DND-41 (cell line): ENCODE measurements around the gene COL23A1.

Experiments used
- ATAC-seq: fragments of 200-7000 bp; cut with Tn5 transposase; 3 replicates; pipeline ENCODE4 v1.9.1; 2021; ENCODE audit warnings: low read depth; ENCODE audit not compliant: insufficient read depth
- DNase-seq: peaks from one replicate; pipeline ENCODE4 v3.0.0-alpha.2; 2020
- H2AFZ ChIP-seq: 2 replicates; pipeline ENCODE4 v1.6.0; 2012; ENCODE audit warnings: low read depth, low read length
- H3K27ac ChIP-seq: 2 replicates; pipeline ENCODE4 v1.5.1; 2012; ENCODE audit warnings: low read length, inconsistent platforms
- H3K27me3 ChIP-seq: fragments of 200-600 bp; sonication (generic); 2 replicates; pipeline ENCODE4 v1.6.0; 2012; ENCODE audit warnings: low read length, mild to moderate bottlenecking, inconsistent platforms; ENCODE audit not compliant: insufficient read depth, poor library complexity
- H3K36me3 ChIP-seq: 2 replicates; pipeline ENCODE4 v1.5.1; 2012; ENCODE audit warnings: low read length, inconsistent platforms; ENCODE audit not compliant: insufficient read depth
- H3K4me1 ChIP-seq: 2 replicates; pipeline ENCODE4 v1.5.1; 2012; ENCODE audit warnings: mild to moderate bottlenecking, low read length; ENCODE audit not compliant: insufficient read depth
- H3K4me2 ChIP-seq: 2 replicates; pipeline ENCODE4 v1.6.0; 2012; ENCODE audit warnings: mild to moderate bottlenecking, moderate library complexity, low read length, inconsistent platforms; ENCODE audit not compliant: insufficient read depth
- H3K4me3 ChIP-seq, 2 experiments: fragments of 200-600 bp in 1 of 2; shearing (Covaris generic) in 1 of 2; 2 replicates each; pipeline ENCODE4 v1.5.1; 2012 to 2016; ENCODE audit warnings: inconsistent platforms in 2 of 2, low read length in 2 of 2, mild to moderate bottlenecking in 2 of 2, low read depth in 1 of 2, moderate library complexity in 1 of 2
- H3K79me2 ChIP-seq: 2 replicates; pipeline ENCODE4 v1.6.0; 2012; ENCODE audit warnings: low read length, inconsistent platforms; ENCODE audit not compliant: insufficient read depth
- H3K9ac ChIP-seq: 2 replicates; pipeline ENCODE4 v1.6.0; 2012; ENCODE audit warnings: low read depth, mild to moderate bottlenecking, inconsistent platforms, low read length, moderate library complexity
- H3K9me3 ChIP-seq: 2 replicates; pipeline ENCODE4 v1.5.1; 2012; ENCODE audit warnings: low read length, moderate library complexity, mild to moderate bottlenecking, inconsistent platforms; ENCODE audit not compliant: insufficient read depth, severe bottlenecking
- H4K20me1 ChIP-seq: 2 replicates; pipeline ENCODE4 v1.6.0; 2012; ENCODE audit warnings: low read length; ENCODE audit not compliant: insufficient read depth
- EZH2 ChIP-seq: IDR thresholded peaks from 3 replicates; pipeline ENCODE4 v1.6.1; 2012; ENCODE audit warnings: borderline replicate concordance, low read depth, mild to moderate bottlenecking, moderate library complexity, low read length, inconsistent platforms; ENCODE audit not compliant: severe bottlenecking
- TF ChIP-seq, protein P1 (sequence below): IDR thresholded peaks from 2 replicates; pipeline ENCODE4 v1.5.1; 2012; ENCODE audit warnings: borderline replicate concordance, low read length, moderate library complexity, mild to moderate bottlenecking; ENCODE audit not compliant: poor library complexity, severe bottlenecking; ENCODE audit errors: extremely low read depth

COL23A1 gene

DNA sequence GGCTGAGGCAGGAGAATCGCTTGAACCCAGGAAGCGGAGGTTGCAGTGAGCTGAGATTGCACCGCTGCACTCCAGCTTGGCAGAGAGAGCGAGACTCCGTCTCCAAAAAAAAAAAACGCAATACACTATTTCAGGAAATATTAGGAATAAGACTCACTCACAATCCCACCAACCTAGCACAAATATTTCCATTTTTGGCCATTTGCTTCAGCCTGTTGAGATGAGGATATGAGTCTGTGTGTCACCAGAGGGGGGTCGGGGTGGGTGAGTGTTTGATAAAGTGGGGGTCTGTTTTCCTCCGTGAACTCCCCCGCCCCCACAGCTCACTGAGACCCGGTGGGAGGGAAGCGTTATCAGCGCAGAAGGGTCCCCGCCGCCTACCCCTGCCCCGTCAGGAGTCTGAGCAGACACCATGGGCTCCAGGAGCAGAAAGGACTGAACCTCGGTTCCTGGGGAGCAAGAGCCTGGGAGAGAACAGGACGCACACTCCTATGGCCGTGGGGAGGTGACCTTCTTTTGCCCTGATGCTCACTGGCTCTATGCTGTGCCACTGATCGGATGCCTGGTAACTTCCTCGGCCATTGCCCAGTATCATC lies 203.8 kb downstream of the COL23A1 start:
- Histone ChIP-seq H3K4me2 (no peak overlapping the region), H3K9me3 (no peaks in the 10 kb centered on the region), H3K27ac (peak overlapping the region; percentile 80; the same call in 1 of the 2 replicates), H2AFZ (no peak overlapping the region), H3K79me2 (no peaks in the 10 kb centered on the region), H3K36me3 (no peaks in the 10 kb centered on the region), H4K20me1 (no peaks in the 10 kb centered on the region), H3K27me3 (no peaks in the 10 kb centered on the region), H3K4me3 (no peak overlapping the region), H3K4me1 (peaks cover 31% of the 10 kb centered on the region), H3K9ac (no peak overlapping the region)
- DNase-seq (no peak), ATAC-seq (no peak)
- TF ChIP-seq EZH2 = no peak
- TF ChIP-seq, protein P1, sequence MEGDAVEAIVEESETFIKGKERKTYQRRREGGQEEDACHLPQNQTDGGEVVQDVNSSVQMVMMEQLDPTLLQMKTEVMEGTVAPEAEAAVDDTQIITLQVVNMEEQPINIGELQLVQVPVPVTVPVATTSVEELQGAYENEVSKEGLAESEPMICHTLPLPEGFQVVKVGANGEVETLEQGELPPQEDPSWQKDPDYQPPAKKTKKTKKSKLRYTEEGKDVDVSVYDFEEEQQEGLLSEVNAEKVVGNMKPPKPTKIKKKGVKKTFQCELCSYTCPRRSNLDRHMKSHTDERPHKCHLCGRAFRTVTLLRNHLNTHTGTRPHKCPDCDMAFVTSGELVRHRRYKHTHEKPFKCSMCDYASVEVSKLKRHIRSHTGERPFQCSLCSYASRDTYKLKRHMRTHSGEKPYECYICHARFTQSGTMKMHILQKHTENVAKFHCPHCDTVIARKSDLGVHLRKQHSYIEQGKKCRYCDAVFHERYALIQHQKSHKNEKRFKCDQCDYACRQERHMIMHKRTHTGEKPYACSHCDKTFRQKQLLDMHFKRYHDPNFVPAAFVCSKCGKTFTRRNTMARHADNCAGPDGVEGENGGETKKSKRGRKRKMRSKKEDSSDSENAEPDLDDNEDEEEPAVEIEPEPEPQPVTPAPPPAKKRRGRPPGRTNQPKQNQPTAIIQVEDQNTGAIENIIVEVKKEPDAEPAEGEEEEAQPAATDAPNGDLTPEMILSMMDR = no peak

DNA sequence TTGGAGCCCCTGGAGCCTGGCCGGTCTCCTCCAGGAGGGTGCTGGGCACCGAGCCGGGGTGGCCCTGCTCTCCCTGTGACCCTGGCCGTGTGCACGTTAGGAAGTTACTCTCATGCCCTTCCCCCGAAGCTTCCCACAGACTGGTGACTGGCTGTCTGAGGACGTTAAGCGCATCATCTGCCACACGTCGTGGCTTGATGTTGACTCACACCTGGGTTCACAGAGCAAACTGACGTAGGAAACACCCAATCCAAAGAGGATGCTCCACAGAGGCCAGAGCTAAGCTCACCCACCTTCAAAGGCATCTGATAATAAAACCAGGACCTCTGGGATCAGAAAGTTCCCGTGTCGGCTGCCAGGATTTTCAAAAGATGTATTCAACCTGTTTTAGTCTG lies 204.7 kb downstream of the COL23A1 start:
- H3K4me1 ChIP-seq = peaks cover 31% of the 10 kb centered on the region
- peak; percentile 82 for ATAC-seq
- no peak overlapping the region for H3K4me3 ChIP-seq
- peak overlapping the region; percentile 80 for H3K27ac ChIP-seq
- TF ChIP-seq, protein P1 = no peak
- no peak for TF ChIP-seq EZH2
- peak; percentile 70 for DNase-seq
- no peaks in the 10 kb centered on the region for H3K27me3 ChIP-seq
- H3K36me3 ChIP-seq = no peaks in the 10 kb centered on the region
- no peaks in the 10 kb centered on the region for H3K79me2 ChIP-seq
- H3K9me3 ChIP-seq = no peaks in the 10 kb centered on the region
- 0 out of 2 replicates have a peak overlapping the region, but pooled peaks have one; percentile 14 for H2AFZ ChIP-seq
- H4K20me1 ChIP-seq = no peaks in the 10 kb centered on the region
- H3K4me2 ChIP-seq = no peak overlapping the region
- no peak overlapping the region for H3K9ac ChIP-seq

DNA sequence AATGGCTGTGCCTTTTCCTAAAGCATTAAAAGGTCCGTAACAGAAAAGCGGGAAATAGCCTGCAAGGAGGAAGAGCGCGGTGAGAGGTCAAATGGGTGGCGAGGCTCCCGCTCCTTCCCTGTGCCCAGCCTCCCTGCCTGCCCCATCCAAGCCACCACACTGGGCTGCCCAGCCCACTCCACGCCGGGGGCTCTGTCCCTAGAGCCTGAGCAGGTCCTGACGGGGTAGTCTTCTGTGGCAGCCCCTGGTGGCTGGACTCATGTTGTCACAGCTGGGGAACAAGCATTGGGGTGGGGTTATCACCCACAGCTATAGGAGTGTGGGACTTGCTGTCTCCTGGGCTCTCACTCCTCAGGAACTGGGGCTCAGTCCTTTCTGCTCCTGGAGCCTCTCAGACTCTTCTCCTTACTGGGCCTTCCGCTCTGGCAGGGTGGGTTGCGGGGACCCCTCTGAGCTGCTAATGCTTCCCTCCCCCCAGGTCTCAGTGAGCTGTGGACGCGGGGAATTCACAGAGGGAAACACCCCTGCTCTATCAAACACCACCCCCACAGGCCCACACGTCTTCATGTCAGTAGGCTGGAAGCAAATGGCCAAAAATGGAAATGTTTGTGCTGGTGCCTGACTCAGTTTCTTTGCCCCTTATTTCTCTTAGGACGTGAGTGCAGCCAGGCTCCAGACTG lies 205.2 kb downstream of the COL23A1 start:
- Histone ChIP-seq H3K36me3 (no peaks in the 10 kb centered on the region), H3K9ac (peak overlapping the region; percentile 29), H3K4me1 (peaks cover 31% of the 10 kb centered on the region), H3K4me2 (no peak overlapping the region), H2AFZ (0 out of 2 replicates have a peak overlapping the region, but pooled peaks have one; percentile 14), H3K27me3 (no peaks in the 10 kb centered on the region), H3K4me3 (no peak overlapping the region), H3K79me2 (no peaks in the 10 kb centered on the region), H3K9me3 (no peaks in the 10 kb centered on the region), H3K27ac (peak overlapping the region; percentile 80), H4K20me1 (no peaks in the 10 kb centered on the region)
- TF ChIP-seq, protein P1 = peak; percentile 20
- no peak for TF ChIP-seq EZH2
- DNase-seq (peak; percentile 26), ATAC-seq (peak; percentile 49)
